Cortex of kidney (tissue), 1 donor: ENCODE measurements around the gene LTBP1.
"Not testable (repeated sequence)": the region's sequence is repeated elsewhere in the genome, so short reads cannot be mapped to it uniquely, and the experiment has no call there.

ENCODE experiments used
- DNase-seq: peaks from one replicate; lab custom pipeline; 2025; lab: John Stamatoyannopoulos, UW

The LTBP1 gene

GRCh38 chr2:33040541-33040940, 93.8 kb downstream of the LTBP1 start:
- DNase-seq, result no peak

- DNase-seq, result no peak
These were observed 95.5 kb downstream of the LTBP1 start for GRCh38 chr2:33042265-33042664.

- no peak for DNase-seq
These were observed 96.1 kb downstream of the LTBP1 start for GRCh38 chr2:33042819-33043218.

- no peak for DNase-seq
These were observed 101.2 kb downstream of the LTBP1 start for GRCh38 chr2:33047939-33048338.

GRCh38 chr2:33051586-33052360, 105.0 kb downstream of the LTBP1 start:
- no peak for DNase-seq

- DNase-seq, result no peak
These were observed 105.6 kb downstream of the LTBP1 start for GRCh38 chr2:33052361-33052735.

GRCh38 chr2:33052795-33053194, 106.0 kb downstream of the LTBP1 start:
- not testable (repeated sequence) for DNase-seq

GRCh38 chr2:33056170-33056569, 109.4 kb downstream of the LTBP1 start:
- DNase-seq, result no peak

GRCh38 chr2:33057307-33058028, 110.7 kb downstream of the LTBP1 start:
- DNase-seq, result not testable (repeated sequence)

- DNase-seq, result no peak
These were observed 112.1 kb downstream of the LTBP1 start for GRCh38 chr2:33058716-33059470.

- DNase-seq, result no peak
These were observed 112.9 kb downstream of the LTBP1 start for GRCh38 chr2:33059471-33060156.

GRCh38 chr2:33060405-33060804, 113.7 kb downstream of the LTBP1 start:
- no peak for DNase-seq

GRCh38 chr2:33062665-33063250, 116.0 kb downstream of the LTBP1 start:
- no peak for DNase-seq

GRCh38 chr2:33064349-33064801, 117.6 kb downstream of the LTBP1 start:
- no peak for DNase-seq

- no peak for DNase-seq
These were observed 120.8 kb downstream of the LTBP1 start for GRCh38 chr2:33067598-33067997.

GRCh38 chr2:33068261-33068660, 121.5 kb downstream of the LTBP1 start:
- DNase-seq, result no peak

GRCh38 chr2:33069894-33070651, 123.3 kb downstream of the LTBP1 start:
- no peak for DNase-seq

GRCh38 chr2:33071591-33071990, 124.8 kb downstream of the LTBP1 start:
- DNase-seq, result no peak

GRCh38 chr2:33072614-33073013, 125.9 kb downstream of the LTBP1 start:
- no peak for DNase-seq

- no peak for DNase-seq
These were observed 126.3 kb downstream of the LTBP1 start for GRCh38 chr2:33073018-33073417.

GRCh38 chr2:33074197-33074596, 127.4 kb downstream of the LTBP1 start:
- DNase-seq, result no peak
